Measurements from ENCODE around the gene DNAI1. TPM values are rescaled to one million over a fixed set of nuclear protein-coding genes. Genes with fewer than 3 reads are reported as not detected.

DNAI1 gene
- total and polyA plus RNA-seq, 2 of the 4 experiments (the other 2 are of a cell fraction): not detected

DNA sequence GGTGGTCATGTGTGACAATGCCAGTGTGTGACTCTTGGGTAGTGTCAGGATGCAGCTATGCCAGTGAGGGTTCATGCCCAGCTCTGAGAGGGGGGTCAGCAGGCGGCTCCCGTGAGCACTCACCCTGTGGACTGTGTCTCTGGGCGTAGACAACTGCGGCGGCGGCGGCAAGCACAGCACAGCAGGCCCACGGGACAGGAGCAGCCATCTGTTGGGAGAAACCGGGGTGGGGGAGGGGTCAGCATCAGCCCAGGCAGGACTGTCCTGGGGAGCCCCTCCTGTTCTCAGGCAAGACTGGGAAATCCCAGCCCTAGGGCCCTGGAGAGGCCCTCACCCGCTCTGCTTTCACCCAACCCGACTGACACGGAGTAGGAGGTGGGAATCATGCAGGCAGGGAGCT, 110.2 kb downstream of the DNAI1 start:
- H3K56ac ChIP-seq (ENCODE audit: extremely low read depth, insufficient read depth, low read length): no peak overlapping the region
- no peak overlapping the region for H3K4ac ChIP-seq (ENCODE audit: low read depth, low read length)
- ChIA-PET POLR2A (ENCODE audit: unreplicated experiment) (no interaction called here), CTCF (no interaction called here)
- H3K23ac ChIP-seq (ENCODE audit: low read depth, low read length): no peak overlapping the region
- ATAC-seq (ENCODE audit: low read depth) (no peak), DNase-seq (no peak)
- H3K9ac ChIP-seq (ENCODE audit: low read depth, low read length): no peak overlapping the region
- no peaks in the 10 kb centered on the region for H4K20me1 ChIP-seq (ENCODE audit: insufficient read depth, low read length)
- H4K8ac ChIP-seq (ENCODE audit: low read depth in 2 of 2, low read length in 2 of 2): no peak overlapping the region
- intact Hi-C loops (cut with micrococcal nuclease): no loop called here
- H3K9me1 ChIP-seq (ENCODE audit: insufficient read depth, low read length): 0 out of 2 replicates have a peak, but pooled peaks cover 3% of the 10 kb centered on the region
- TF ChIP-seq FOS (IDR thresholded peaks at IDR 0.05; ENCODE audit: low read depth, low read length) (no peak), RFX5 (IDR thresholded peaks at IDR 0.05; ENCODE audit: low read depth, low read length) (no peak), NFE2L2 (IDR thresholded peaks at IDR 0.05; ENCODE audit: low read depth, low read length) (no peak), MAFK (IDR thresholded peaks at IDR 0.05; ENCODE audit: low read depth, low read length) (no peak), POLR2A (IDR thresholded peaks at IDR 0.05; ENCODE audit: low read depth, low read length) (no peak), MAZ (IDR thresholded peaks at IDR 0.05; ENCODE audit: borderline replicate concordance, low read depth, low read length) (no peak), SMC3 (IDR thresholded peaks at IDR 0.05; ENCODE audit: low read depth, low read length) (no peak), RAD21 (IDR thresholded peaks at IDR 0.05; ENCODE audit: low read length) (no peak), CEBPB (IDR thresholded peaks at IDR 0.05; ENCODE audit: low read depth, low read length) (no peak), CHD1 (IDR thresholded peaks at IDR 0.05; ENCODE audit: low read depth, low read length) (no peak)
- TF ChIP-seq, protein P1, sequence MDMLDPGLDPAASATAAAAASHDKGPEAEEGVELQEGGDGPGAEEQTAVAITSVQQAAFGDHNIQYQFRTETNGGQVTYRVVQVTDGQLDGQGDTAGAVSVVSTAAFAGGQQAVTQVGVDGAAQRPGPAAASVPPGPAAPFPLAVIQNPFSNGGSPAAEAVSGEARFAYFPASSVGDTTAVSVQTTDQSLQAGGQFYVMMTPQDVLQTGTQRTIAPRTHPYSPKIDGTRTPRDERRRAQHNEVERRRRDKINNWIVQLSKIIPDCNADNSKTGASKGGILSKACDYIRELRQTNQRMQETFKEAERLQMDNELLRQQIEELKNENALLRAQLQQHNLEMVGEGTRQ (IDR thresholded peaks at IDR 0.05; ENCODE audit: low read depth, low read length): no peak
- in situ Hi-C loops (cut with MboI; ENCODE audit: low sequenced_read_pairs): no loop called here
- dilution Hi-C loops (cut with HindIII; ENCODE audit: low sequenced_read_pairs, unreplicated experiment): no loop called here
- no peak overlapping the region for H3K4me3 ChIP-seq (ENCODE audit: insufficient read depth, low read depth, low read length)
- BruUV-seq (replicated peaks): no TSS peak
- no peak overlapping the region for H2AK5ac ChIP-seq (ENCODE audit: low read depth, low read length)
- H2BK20ac ChIP-seq (ENCODE audit: low read depth, low read length): no peak overlapping the region
- no peak overlapping the region for H4K91ac ChIP-seq (ENCODE audit: insufficient read depth, low read depth, low read length)
- no peak overlapping the region for H2AK9ac ChIP-seq (replicated peaks; ENCODE audit: low read depth, low read length, poor library complexity)
- no peak overlapping the region for H2BK120ac ChIP-seq (ENCODE audit: low read depth, low read length)
- no peak overlapping the region for H2BK5ac ChIP-seq (ENCODE audit: low read depth, low read length, poor library complexity, severe bottlenecking)
- no peak overlapping the region for H2BK15ac ChIP-seq (ENCODE audit: low read depth, low read length)
- peaks cover 85% of the 10 kb centered on the region for H3K27me3 ChIP-seq (ENCODE audit: control insufficient read depth, insufficient read depth, low read length)
- no peaks in the 10 kb centered on the region for H3K36me3 ChIP-seq (ENCODE audit: control insufficient read depth, insufficient read depth, low read length)
- H3K9me3 ChIP-seq (ENCODE audit: control insufficient read depth, insufficient read depth, low read length): no peaks in the 10 kb centered on the region
- no peak overlapping the region for H4K5ac ChIP-seq (ENCODE audit: low read depth, low read length)
- H3K27ac ChIP-seq (ENCODE audit: insufficient read depth, low read length): no peak overlapping the region
- no peak overlapping the region for H3K14ac ChIP-seq (replicated peaks; ENCODE audit: low read depth, low read length)
- WGBS, 2 experiments (ENCODE audit: extremely low coverage in 2 of 2, insufficient read length in 1 of 2): no CpG with 5 or more reads among the region's 12 CpGs
- H3K4me2 ChIP-seq (ENCODE audit: low read depth, low read length): no peak overlapping the region
- no peak overlapping the region for H2AFZ ChIP-seq (replicated peaks; ENCODE audit: low read length, poor library complexity)
- no peaks in the 10 kb centered on the region for H3K79me1 ChIP-seq (ENCODE audit: low read depth in 1 of 2, low read length in 2 of 2)
- no peaks in the 10 kb centered on the region for H3K4me1 ChIP-seq (ENCODE audit: control insufficient read depth, insufficient read depth, low read length)
- H3K18ac ChIP-seq (ENCODE audit: low read depth, low read length): no peak overlapping the region

Measured in IMR-90 (cell line).